Stimulated activated CD8-positive, alpha-beta memory T cell treated with anti-CD3 and anti-CD28 coated beads, Interleukin-15, amount 100 ng/mL, for 4 hours (primary cell): ENCODE data around the gene PI16.
"Not testable (repeated sequence)": the region's sequence is repeated elsewhere in the genome, so short reads cannot be mapped to it uniquely, and the experiment has no call there.

Source experiments
- DNase-seq, 2 donors: peaks; one replicate each; pipeline ENCODE4 v3.0.0-alpha.2; 2020; ENCODE audit warnings: low read depth in 2 of 2

The PI16 gene

DNA sequence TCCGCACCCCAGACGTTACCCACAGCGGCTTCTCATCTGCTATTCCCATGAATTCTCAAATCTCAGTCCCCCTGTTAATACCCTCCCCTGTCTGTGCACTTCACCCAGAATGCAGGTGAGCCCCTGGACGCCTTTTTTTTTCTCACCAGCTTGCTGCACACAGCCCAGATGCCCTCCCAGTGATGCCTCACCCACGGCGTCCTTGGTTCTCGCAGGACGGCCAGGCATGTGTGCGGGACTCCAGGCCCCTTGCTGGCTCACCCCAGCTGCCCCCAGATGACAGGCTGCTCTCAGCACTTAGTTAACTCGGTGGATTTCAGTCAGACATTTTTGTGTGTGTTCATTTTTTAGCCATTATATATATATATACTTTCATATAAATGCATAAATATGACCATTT lies 25.4 kb upstream of the PI16 start:
- DNase-seq, result no peak

DNA sequence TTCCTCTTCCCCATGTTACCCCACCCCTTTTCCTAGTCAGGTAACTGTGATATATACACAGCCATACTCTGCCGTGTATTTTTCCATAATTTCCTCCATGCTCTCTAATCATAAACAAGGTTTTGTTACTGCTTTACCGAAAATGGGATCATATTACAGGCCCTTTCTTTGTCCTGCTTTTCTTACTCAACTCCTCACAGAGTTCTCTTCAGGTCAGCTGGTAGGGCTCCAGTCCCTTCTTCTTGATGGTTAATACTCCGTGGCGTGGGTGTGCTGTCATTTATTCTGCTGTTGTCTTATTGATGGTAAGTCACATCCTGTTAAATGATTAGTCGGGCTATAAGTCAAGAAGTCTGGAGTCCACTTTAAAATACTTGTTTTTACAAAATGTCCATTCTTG lies 24.9 kb upstream of the PI16 start:
- DNase-seq, result no peak

DNA sequence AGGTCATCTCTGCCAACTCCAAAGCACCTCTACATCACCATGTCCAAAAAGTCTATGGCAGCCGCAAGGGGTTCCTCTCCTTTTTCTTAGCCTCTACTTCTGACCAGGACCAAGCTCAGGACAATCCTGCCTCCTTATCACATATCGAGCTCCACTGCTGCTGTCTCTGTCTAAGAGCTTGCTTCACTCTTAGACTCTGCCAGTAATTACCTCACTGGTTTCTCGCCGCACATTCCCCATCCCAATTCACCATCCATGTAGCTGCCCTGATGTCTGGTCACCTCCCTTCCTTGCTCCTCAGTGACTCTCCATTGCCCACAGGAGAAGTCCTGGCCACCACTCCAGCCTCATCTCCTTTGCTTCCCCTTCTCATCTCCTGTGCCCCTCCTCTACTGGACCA lies 24.1 kb upstream of the PI16 start:
- no peak for DNase-seq

DNA sequence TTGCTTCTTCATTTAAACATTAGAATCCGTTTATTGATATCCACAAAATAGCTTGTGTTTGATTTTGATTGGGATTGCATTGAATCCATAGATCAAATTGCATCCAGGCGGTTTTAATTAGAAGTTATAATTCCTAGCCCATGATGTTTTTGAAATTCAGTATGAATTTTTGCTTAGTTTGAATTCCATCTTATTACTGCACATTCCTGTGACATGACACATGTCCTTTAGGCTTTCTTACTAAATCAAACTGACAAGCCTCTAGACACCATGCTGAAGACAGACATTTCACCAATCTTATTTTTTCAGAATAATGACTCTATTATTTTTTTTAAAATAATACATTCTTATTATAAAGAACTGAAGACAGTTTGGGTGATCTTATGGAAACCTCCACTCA lies 21.4 kb upstream of the PI16 start:
- no peak for DNase-seq

DNA sequence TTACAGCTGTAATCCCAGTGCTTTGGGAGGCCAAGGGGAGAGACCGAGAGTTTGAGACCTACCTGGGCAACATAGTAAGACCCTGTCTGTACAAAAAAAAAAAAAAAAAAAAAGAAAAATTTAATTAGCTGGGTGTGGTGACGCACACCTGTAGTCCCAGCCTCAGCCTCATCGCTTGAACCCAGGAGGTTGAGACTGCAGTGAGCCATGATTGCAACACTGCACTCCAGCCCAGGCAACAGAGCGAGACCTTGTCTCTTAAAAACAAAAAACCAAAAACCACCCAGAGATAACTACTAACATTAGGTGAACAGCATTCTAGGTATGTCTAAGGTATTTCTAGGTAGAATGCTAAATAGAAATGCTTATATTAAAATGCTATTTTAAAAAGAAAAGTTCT lies 21.0 kb upstream of the PI16 start:
- no peak for DNase-seq

DNA sequence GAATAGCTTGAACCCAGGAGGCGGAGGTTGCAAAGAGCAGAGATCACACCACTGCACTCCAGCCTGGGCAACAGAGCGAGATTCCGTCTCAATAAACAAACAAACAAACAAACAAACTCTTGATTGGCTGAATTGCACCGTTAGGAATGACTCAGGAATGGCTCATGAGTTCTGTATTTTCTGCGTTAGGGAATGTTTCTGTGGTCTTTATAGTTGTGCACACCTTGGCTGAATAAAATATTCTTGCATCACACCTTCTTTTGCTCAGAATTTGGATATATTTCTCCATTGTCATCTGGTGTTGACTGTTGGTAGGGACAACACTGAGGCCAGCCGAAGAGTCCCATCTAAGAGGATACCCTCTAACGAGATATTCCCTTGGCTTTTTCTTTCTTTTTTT lies 19.6 kb upstream of the PI16 start:
- DNase-seq, result no peak

DNA sequence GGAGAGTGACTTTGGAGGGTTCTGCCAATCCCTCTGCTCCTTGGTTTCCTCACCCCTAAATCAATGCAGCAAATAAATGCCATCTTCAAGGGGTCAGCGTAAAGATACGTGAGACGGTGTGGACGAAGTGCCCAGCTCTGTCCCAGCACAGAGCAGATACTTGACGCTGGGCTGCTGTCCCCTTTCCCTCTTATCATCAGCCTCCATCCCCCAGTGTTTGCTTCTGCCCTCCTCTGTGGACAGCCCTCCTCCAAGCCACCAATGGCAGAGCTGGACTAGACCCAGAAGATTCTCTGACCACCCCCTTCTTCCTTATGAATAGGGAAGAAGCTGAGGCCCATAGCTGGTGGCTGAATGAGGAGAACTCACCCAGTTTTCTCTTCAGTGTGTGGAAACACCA lies 17.7 kb upstream of the PI16 start:
- DNase-seq, result no peak

DNA sequence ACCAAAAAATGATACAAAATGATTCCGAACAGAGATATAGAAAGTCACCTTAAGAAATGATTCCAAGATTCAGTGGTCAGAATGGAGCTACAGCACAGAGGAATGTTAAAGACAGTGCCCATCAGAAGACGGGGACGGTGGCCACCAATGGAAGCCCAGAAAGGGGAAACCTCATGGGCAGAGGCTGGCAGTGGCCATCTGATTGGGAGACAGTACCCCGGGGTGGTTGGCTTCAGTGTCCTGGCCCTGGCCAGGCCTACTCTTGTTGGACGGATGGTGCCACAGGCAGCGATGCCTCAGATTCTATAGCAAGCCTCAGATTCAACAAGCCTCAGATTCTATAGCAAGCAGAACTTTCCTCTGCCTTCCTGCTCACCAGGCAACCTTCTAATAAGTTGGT lies 16.6 kb upstream of the PI16 start:
- no peak for DNase-seq

DNA sequence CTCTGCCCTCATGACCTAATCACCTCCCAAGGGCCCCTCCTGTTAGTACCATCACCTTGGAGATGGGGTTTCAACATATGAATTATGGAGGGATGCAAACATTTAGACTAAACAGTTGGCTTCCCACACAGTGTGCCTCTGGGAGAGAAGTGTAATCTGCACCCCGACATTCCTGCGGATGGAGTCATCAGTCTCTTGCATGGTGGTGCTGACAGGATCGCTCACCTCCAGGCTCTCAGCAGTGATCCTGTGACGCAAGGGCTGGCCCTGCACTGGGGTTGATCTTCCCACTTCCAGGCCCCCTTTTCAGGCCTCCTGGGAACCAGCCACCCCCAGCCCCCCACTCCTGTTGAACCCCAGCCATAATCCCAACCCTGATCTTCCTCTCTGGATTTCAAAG lies 16.0 kb upstream of the PI16 start:
- DNase-seq, result no peak

DNA sequence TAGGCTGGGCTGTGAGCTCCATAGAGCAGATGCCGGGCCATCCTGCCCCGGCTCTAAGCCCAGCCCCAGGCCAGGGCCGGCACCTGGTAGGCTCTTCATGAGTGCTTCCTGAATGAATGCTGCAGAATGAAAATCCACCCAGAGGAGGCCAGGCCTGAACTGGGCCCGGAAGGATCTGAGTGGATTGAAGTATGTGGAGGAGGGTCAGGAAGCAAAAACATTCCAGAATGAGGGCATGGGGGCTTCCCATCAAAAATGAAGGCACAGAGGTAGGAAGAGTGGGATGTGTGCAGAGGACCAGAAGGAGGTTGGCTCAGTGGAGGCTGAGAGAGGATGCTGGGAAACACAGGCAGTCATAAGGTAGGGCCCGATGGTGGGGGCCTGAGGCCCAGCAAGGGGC lies 15.5 kb upstream of the PI16 start:
- DNase-seq, result not testable (repeated sequence)

DNA sequence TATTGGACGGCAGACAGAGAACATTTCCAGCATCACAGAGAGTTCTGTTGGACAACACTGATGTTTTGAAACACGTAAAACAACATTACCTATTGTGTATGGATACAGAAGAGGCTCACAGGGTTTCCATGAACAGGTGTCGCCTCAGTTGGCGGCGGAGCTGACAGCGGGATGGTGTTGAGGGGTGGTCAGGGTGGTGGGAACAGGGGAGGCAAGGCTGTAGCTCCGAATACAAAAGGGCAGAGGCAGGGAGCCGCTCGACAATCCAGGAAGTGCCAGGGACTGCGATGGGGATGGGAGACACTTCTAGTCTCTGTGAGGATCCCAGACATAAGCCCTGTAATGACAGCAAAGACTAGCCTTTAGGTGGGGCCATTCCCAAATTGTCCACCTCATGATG lies 14.5 kb upstream of the PI16 start:
- DNase-seq, result no peak

DNA sequence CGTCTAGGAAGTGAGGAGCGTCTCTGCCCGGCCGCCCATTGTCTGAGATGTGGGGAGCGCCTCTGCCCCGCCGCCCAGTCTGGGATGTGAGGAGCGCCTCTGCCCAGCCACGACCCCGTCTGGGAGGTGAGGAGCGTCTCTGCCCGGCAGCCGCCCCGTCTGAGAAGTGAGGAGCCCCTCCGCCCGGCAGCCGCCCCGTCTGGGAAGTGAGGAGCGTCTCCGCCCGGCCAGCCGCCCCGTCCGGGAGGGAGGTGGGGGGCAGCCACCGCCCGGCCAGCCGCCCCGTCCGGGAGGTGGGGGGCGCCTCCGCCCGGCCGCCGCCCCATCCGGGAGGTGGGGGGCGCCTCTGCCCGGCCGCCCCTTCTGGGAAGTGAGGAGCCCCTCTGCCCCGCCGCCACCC lies 13.0 kb upstream of the PI16 start:
- not testable (repeated sequence) for DNase-seq

DNA sequence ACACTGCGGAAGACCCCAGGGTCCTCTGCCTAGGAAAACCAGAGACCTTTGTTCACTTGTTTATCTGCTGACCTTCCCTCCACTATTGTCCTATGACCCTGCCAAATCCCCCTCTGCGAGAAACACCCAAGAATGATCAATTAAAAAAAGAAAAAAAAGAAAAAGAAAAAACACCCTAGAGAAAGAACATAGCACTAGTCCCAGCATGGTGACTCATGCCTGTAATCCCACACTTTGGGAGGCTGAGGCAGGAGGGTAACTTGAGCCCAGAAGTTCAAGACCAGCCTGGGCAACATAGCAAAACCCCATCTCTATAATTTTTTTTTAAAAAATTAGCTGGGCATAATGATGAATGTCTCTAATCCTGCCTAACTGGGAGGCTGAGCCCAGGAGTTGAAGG lies 12.2 kb upstream of the PI16 start:
- DNase-seq, result not testable (repeated sequence)

DNA sequence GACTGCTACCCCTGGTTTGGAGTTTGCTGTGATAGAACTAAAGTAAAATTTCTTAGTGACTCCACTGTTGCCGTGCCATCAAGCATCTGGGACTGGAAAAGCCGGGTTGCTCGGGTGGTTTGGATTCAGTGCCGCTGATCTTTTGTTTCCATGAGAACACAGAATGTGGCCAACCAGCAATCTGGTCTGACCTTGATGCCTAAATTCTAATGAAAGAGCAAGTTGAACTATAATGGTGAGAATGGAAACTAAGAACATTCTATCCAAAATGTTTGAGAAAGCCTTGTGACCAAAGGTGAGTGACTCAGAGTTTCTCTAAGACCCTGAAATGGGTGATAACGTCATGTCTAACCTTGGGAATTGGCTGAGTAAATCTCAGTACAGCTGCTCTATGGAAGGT lies 9.9 kb upstream of the PI16 start:
- DNase-seq, result no peak

DNA sequence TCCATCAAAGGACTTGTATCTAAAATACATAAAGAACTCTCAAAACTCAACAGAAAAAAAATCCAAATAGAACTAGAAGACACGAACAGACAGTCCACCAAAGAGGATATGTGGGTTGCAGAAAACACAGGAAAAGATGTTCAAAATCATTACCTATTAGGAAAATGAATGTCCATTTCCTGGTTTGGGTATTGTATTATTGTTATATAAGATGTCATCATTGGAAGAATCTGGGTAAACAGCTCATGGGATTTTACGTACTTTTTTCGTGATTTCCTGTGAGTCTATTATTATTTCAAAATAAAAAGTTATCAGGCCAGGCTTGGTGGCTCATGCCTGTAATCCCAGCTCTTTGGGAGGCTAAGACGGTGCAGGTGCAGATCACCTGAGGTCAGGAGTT lies 9.2 kb upstream of the PI16 start:
- no peak for DNase-seq

DNA sequence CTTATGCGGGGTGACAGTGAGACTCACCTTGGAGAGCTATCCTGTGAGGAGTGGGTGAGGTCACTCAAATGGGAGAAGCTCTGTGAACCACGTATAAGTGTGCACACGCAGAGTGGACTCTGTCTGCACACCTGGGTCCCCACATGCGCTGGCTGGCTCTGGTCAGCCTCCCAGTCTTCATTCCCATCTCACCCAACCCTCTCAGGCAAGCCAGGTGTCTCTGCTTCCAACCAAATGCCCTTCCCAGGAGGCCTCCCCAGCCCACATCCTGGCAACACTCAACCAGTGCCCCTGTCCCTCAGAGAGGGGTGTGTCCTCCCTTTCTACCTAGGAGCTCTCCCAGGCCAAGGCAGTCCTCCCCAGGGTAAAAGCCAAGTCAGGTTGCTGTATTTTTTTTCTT lies 8.0 kb upstream of the PI16 start:
- no peak for DNase-seq

DNA sequence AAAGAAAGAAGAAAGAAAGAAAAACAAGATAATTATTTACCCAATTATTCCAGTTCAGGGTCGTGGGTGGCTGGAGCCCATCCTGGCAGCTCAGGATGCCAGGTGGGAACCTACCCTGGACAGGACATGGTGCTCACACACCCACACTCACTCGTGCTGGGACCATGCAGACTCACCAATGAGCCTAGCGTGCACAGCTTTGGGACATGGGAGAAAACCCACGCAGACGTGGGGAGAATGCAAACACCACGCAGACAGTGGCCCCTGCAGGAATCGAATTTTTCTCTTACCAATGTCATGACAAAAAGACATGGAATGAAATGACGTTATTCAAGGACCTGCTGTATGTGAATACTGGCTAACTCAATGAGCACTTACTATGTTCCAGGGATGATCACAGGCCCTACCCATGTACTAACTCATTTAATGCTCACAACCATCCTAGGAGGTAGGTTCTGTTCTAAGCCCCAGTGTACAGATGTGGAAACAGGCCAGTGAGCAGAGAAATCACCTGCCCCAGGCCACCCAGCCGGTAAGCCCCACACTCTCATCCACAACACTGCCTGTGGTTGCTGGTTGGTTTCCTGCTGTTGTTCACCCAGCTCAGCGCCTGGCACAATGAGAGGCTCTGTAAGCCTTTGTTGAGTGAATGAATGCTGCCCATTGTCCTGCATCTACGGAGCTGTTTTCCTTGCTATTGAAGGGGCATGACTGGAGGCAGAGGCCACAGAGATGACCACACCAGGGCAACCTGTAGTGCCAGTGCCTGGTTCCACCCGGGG lies 6.8 kb upstream of the PI16 start:
- DNase-seq, result no peak

DNA sequence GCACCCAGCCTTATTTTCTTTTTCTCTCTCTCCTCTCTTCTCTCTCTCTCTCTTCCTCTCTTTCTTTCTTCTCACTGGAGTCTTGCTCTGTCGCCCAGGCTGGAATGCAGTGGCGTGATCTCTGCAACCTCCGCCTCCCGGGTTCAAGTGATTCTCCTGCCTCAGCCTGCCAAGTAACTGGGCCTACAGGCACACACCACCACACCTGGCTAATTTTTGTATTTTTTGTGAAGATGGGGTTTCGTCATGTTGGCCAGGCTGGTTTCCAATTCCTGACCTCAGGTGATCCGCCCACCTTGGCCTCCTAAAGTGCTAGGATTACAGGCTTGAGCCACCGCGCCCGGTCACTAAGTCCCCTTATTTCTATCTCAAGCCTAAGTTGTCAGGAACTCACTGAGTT lies 5.5 kb upstream of the PI16 start:
- DNase-seq, result not testable (repeated sequence)

DNA sequence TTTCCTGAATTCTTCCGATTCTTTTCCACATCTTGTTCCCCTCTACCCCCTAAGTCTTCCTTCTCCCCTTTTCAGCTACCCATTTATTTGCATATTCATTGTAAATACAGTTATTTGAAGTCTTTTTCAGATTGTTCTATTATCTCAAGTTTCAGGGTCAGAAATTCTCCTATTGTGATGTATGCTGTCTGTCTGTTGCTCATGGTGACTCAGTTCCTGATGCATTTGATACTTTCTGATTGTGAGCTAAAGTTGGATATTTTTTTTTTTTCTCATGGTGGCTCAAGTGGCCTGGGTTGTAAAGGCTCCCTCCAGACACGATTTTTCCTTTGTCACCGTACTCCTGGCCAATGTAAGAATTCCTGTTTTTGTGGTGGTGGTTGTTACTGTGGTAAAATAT lies 4.9 kb upstream of the PI16 start:
- no peak for DNase-seq

DNA sequence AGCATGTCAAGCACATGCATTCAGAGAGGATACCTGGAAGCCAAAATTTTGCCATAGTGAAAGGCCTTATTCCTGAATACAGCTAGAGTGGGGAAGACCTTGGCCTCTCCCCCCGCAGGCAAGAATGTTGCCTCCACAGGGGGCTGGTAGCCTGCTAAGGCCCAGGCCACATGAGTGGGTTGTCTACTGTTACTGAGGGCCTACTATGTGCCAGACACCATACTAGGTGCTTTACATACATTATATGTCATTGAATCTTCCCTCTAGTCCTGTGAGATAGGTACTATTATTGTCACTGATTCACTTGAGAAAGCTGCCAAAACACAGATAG lies 642 bp upstream of the PI16 start:
- no peak for DNase-seq

DNA sequence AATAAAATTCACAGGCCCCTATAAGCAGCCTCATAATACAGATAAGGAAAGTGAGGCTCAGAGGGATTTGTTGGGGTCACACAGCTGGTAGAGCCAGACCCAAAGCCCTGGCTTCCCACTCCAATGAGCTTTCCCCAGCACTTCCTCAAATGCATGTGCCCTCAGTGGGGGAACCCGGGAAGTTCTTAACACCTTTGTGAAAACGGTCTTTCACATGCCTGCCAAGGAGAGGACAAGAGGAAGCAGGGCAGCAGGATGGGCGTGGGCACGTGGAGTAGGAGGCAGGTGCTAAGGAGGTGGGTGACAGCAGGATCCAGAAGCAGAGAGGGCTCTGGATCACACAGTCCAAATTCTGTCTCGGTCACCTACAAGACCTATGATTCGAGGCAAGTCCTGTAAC lies 598 bp downstream of the PI16 start:
- DNase-seq, result no peak

DNA sequence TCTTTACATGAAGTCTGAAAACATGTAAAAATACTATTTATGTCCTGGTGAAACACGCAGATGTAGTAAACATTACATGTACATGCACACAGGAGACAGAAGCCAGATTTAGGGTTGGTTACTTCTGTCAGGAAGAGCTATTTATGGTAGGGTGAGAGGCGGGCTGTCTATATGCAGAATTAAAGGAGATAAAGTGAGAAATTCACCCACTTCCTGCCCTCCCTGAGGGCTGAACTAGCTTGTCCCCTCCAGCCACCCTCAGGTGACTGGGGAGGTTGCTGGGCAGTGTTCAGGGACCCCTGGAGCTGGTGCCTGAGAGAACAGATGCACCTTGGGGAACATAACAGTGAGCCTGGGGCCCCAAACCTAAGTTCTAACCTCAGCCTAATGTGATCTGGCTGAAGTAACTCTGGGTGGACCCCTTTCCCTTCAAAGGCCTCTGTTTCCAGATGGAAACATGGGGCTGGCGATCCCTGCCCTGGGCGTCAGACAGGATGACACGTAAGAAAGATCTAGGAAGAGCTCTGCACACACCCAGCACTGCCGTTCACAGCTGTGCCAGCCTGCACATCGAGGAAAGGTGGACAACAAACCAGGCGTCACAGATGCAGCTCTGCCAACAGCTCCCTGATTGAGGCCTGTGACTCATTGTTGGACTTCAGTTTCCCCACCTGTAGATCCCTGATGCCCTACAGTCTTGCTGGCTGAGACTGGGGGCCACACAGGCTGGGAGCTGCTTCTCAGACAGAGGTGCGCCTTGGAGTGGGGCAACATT lies 1.3 kb downstream of the PI16 start:
- DNase-seq, result no peak

DNA sequence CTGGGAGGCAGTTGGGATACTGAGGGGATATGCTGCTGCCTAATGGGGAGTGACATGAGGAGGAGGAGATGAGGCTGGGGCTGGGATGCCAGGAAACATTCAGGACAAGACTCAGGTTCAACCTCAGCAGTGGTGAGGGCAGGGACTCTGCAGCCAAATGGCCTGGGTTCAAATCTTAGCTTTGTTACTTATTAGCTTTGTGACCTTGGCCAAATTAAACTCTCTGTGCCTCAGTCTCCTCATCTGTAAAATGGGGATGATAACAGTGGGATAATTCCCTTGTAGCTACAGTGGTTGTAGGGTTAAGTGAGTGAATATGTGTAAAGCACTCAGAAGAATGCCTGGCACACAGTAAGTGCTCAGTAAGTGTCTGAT lies 1.9 kb downstream of the PI16 start:
- no peak for DNase-seq

DNA sequence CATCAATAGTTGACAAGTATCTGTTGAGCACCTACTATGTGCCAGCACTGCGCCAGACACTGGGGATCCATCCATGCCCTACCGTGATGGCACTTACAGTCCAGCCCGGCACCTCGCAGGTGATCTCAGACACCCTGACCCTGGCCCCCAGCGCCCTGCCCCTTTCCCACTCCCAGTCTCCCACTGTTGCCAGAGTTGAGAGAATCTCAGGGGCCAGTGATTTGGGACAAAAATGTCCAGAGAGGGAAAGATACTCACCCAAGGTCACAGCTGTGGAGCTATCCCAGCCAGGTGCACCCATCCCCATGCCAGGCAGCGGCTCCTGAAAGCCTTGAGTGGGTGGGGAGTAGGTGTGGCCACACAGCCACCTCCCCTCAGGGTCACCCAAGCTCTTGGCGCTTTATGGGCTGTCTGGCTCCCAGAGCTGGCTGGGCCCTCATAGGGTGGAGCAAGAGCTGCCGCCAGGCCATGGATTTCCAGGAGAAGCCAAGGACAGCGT lies 3.3 kb downstream of the PI16 start:
- no peak for DNase-seq
